Urinary bladder (tissue), 4 donors: ENCODE results near the gene SEMA3C. TPM values are rescaled to one million over a fixed set of nuclear protein-coding genes. Genes with fewer than 3 reads are reported as not detected.

Experiments
- DNase-seq: peaks from one replicate; pipeline ENCODE4 v3.0.0-alpha.2; 2015; ENCODE audit errors: extremely low spot score
- H3K27ac ChIP-seq: one replicate; pipeline ENCODE4 v1.5.1; 2013; ENCODE audit warnings: low read depth, mild to moderate bottlenecking, moderate library complexity
- H3K36me3 ChIP-seq: one replicate; pipeline ENCODE4 v1.6.1; 2013; ENCODE audit warnings: mild to moderate bottlenecking, moderate library complexity; ENCODE audit not compliant: insufficient read depth
- H3K4me1 ChIP-seq: one replicate; pipeline ENCODE4 v1.6.1; 2013; ENCODE audit warnings: mild to moderate bottlenecking, moderate library complexity; ENCODE audit not compliant: insufficient read depth
- H3K4me3 ChIP-seq: one replicate; pipeline ENCODE4 v1.5.1; 2013; ENCODE audit warnings: low read depth, low read length
- WGBS: extraction: QIAGEN DNeasy Blood & Tissue Kit; methylation state at CpG from one replicate; pipeline ENCODE4 v1.1.7; 2013; 5-methylcytosine and 5-hydroxymethylcytosine counted together
- polyA plus RNA-seq: library from polyadenylated mRNA; stranded (reverse); fragments of 200-250 nt; gene quantifications from one replicate; pipeline ENCODE4 v1.2.3, GENCODE V29; 2013
- total RNA-seq: library from RNA; depleted of rRNA; stranded (reverse); fragments of >200 nt; gene quantifications from one replicate; pipeline ENCODE4 v1.2.3, GENCODE V29; 2014
- donor health status: healthy with polysubstance abuse.
- donor health status: healthy.

Gene SEMA3C
- total and polyA plus RNA-seq, 2 donors = 62.3 to 570 TPM

DNA sequence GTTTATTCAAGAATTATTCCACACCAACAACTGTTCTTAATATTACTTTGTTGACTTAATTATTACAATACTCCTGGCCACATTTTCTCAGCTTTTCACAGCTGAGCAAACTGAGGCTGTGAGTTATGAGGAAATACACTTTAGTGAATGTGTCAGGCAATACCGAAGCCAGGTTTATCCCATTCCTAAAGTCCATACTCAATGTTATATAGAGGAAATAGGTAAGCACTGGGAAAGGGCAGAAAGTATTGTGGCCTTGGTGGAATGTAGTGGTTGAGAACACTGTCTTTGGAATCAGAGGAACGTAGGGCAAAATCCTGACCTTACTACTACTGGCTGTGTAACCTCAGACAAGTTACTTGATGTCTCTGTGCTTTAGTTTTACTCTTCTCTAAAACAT is 169.6 kb downstream of the SEMA3C start:
- H3K36me3 ChIP-seq = peaks cover 5% of the 10 kb centered on the region

DNA sequence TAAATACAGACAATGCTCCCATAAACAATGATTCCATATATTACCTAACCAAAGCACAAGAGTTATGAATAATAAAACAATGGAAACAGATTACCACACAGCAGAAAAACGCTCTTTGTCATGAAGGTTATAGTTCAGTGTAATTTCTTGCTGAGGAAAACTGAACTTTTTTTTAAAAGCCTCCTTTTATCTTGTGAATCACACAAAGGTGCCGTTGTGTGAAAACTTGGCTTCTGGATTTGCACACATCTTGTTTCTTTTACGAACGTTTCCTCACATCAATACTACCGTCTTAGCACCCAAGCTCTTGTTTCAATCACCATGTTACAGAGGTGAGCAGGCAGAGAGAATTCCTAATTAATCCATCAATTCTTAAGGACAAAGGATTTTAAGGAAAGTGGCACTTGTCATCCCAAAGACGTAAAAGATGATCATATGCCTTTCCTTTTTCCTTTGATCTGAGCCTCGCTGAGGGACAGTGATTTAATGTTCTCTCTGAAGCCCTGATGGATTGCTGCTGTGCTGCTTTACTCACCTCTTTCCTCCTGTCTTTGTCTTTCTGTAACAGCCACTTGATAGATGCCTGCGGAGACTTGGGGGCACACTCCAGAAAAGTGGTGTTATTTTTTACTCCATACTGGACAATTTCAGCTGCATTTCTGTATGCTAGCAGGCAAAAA is 170.3 kb downstream of the SEMA3C start:
- Histone ChIP-seq H3K4me1 (no peaks in the 10 kb centered on the region), H3K36me3 (peaks cover 5% of the 10 kb centered on the region), H3K4me3 (no peak overlapping the region), H3K27ac (no peak overlapping the region)
- no peak for DNase-seq
- 67% methylated on average over 8 of the region's 8 CpGs for whole genome bisulfite sequencing

More for the DNA sequence above, 169.6 kb downstream of the SEMA3C start:
- H3K4me3 ChIP-seq = no peak overlapping the region
- H3K27ac ChIP-seq = no peak overlapping the region
- 89% methylated on average over 2 of the region's 2 CpGs for WGBS
- no peak for DNase-seq
- H3K4me1 ChIP-seq = no peaks in the 10 kb centered on the region

DNA sequence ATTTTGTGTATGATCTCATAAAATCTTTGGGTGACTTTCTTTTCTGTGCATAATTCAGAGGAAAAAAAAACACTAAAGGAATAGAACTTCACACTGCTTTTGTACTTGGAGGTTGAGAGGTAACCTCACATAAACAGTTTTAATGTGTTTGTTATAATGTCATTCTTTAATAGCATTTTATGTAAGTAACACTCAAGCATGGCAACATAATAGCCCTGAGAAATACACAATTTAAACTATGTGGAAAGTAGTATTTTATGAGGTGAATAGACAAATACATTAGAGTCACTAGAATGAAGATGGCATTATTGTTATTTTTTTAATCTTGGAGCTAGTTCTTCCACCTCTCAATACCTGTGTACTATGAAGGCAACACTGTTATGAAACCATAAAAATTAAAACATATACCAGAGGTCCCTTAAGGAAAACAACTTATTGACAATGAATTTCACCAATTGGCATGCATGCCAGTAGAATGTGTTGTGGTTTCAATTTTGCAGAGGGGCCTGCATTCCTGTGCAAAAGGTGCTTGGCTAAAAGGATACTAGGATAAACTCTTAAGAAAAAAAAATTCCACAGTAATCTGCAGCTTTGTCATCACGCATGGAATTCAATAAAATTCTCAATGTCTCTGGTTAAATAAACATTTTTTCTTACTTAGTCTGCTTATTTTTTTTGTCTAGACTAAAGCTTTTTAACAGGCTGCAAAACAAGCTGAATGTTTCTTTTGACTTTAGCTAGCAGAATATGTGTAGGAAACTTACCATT is 177.9 kb downstream of the SEMA3C start:
- peaks cover 5% of the 10 kb centered on the region for H3K36me3 ChIP-seq
- no peak overlapping the region for H3K4me3 ChIP-seq
- no peak for DNase-seq
- no peaks in the 10 kb centered on the region for H3K4me1 ChIP-seq
- WGBS = 17% methylated on average over 1 of the region's 1 CpG
- H3K27ac ChIP-seq = no peak overlapping the region

DNA sequence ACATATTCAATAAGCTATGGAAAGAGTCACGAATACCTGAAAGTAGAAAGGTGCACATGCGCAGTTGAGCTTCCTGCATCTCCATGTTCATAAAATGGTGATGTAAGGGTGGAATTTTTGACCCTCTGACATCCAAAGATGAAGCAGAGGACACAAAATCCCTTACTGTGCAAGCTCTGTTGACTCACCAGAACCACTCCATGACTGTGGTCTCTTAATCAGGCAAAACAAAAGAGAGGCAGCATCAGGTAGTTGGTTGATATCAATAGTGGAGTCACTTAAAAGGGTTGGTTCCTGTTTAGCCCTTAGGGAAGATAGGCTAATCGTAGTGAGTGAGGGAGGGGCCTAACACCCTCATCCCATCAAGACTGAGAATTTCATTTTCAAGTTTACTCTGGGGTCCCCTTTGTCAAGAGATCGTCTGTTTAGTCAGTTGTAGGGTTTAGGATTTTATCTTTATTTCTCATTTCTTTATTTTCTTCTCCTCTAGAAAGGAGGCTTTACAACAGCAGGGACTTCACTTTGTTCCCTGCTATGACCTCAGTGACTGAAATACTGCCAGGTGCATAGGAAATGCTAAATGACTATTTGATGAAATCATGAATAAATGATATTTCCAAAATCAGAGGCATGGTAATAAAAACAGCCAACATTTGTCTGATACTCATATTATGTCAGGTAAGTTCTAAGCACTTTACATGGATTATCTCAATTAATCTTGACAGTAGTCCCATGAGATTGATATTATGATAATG is 182.3 kb downstream of the SEMA3C start:
- Histone ChIP-seq H3K36me3 (no peaks in the 10 kb centered on the region), H3K4me3 (no peak overlapping the region), H3K27ac (no peak overlapping the region), H3K4me1 (no peaks in the 10 kb centered on the region)
- no peak for DNase-seq
- 90% methylated on average over 4 of the region's 4 CpGs for WGBS

DNA sequence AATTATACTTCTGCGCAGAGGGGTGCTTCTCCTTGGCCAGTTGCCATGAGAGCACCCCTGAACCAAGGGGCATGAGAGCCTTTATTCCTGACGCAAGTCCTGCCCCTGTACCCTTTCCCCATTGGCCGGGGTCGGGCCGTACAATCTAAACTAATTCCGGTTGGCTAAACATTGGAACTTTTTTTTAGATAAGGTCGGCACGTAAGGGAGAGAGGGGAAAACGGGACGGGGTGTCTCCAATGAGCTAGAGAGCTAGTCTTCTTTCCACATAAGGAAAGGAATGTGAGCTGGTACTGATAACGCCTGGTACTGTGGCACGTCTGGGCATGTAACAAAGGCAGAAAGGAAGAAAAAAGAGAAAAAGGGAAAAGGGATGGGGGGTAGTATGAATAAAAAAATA is 183.5 kb downstream of the SEMA3C start:
- no peak overlapping the region for H3K27ac ChIP-seq
- no peak overlapping the region for H3K4me3 ChIP-seq
- no peaks in the 10 kb centered on the region for H3K36me3 ChIP-seq
- DNase-seq = no peak
- 93% methylated on average over 12 of the region's 12 CpGs for WGBS
- H3K4me1 ChIP-seq = no peaks in the 10 kb centered on the region

DNA sequence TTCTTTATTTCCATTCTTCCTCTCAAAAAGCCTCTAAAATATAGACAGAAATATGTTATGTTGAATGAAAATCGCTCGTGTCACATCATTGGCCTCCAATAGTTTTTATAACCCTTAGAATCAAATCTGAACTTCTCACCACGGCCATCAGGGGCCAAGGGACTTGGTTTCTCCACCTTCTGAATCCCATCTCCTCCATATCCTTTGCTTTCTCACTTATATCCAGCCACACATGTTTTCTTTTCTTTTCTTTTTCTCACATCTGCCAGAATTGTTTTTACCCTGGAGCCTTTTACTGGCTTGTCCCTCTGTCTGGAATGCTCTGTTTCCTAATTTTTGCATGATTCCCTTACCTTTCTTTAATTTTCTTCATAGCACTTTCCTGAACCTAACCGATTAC is 184.8 kb downstream of the SEMA3C start:
- no peak overlapping the region for H3K27ac ChIP-seq
- no peak overlapping the region for H3K4me3 ChIP-seq
- no peaks in the 10 kb centered on the region for H3K36me3 ChIP-seq
- no peak for DNase-seq
- WGBS = 93% methylated on average over 4 of the region's 4 CpGs
- no peaks in the 10 kb centered on the region for H3K4me1 ChIP-seq

DNA sequence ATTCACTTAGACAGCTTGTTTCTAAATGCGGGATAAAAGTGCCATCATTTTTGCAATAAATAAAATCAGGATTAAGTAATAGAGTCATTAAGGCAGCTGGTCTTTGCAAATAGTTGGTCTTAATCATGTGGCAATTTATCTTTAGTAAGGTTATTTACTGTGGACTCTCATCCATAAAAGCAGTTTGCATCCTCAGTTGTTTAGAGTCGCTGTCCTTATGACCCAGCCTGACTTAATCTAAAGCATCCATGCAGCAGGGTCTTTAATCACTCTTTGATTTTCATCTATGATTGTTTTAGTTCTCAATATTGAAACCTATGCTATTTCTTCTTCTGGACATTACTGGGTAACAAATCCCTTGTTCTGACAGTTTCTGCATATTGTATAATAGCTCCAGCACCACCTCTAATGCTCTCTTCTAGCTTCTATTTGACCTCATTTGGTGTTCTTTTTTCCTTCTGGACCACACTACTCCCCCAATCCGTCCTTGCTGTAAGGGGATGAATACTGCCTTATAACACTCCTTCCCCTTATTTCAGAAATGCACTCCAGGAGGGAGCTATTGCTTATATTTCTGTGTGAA is 185.4 kb downstream of the SEMA3C start:
- DNase-seq = no peak
- WGBS = 53% methylated on average over 3 of the region's 3 CpGs
- no peak overlapping the region for H3K4me3 ChIP-seq
- H3K27ac ChIP-seq = no peak overlapping the region
- H3K36me3 ChIP-seq = no peaks in the 10 kb centered on the region
- H3K4me1 ChIP-seq = no peaks in the 10 kb centered on the region

DNA sequence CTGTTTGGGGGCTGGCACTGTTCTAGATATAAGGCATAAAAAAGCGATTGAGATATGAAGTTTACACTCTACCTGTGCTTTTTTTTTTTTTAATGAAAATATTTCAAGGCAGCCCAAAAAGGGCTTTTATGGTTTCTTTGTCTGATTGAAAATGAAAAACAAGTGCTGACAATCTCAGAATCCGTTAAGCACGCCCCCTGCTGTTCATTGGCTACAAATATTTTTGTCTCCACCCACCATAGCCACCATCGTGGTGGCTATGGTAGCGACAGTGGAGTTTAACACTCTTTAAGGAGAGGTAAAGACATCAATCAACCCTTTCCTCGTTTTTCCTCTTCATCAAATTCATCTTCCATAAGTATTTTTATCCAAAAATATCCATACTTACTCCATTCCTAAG is 186.2 kb downstream of the SEMA3C start:
- Histone ChIP-seq H3K27ac (no peak overlapping the region), H3K4me1 (no peaks in the 10 kb centered on the region), H3K4me3 (no peak overlapping the region), H3K36me3 (no peaks in the 10 kb centered on the region)
- DNase-seq = no peak
- WGBS = 76% methylated on average over 6 of the region's 6 CpGs

DNA sequence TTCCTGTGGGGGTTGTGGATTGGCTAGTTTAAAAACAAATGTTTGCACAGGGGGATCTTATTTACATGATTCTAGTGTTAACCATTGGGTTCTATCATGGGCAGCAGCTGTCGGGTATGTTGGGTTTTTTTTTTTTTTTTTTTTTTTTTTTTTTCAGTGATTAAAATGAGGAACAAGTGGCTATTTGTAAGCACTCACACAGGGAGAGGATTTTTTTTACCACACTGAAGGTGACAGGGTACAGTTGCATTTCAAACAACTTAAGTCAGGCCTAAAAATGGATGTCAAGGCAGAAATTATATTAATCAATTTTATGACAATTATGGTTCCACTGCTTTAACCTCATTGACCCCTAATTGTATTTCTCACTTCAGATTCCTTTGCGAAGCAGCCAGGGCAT is 187.6 kb downstream of the SEMA3C start:
- H3K27ac ChIP-seq = no peak overlapping the region
- no peak for DNase-seq

DNA sequence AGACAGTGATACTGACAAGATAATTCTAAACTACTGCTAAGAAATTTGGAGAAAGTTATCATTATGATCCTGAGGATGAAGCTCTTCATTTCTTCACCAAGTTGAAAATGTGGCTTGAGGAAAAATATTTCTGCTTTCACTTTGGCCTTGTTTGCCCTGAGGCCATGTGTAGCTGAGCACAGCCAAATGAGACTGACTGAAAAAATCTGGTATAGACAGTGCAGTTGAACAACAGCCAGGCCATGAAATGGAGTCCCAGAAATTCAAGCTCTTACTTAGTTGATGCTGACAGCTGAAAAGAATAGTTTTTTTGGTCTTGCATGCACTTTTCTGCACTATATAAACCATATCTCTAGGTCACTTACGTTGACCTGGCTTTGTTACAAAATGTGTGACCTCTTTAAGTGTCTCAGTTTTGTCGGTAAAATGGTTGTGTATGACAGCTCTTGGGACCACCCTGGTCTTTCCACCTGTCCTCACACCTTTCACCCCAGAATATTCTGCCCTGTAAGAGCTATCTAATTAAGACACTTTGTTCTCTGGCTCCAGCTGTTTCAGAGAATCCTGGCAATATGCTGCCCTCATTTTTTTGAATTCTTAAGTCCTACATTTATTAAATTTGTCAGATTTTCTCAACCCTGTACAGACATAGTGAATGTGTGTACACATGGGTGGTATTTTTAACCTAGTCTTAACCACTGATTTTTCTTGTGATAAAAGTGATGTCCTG is 189.1 kb downstream of the SEMA3C start:
- Histone ChIP-seq H3K36me3 (no peaks in the 10 kb centered on the region), H3K27ac (no peak overlapping the region), H3K4me1 (no peaks in the 10 kb centered on the region), H3K4me3 (no peak overlapping the region)
- WGBS = 57% methylated on average over 2 of the region's 2 CpGs
- DNase-seq = no peak

More for the DNA sequence above, 187.6 kb downstream of the SEMA3C start:
- Histone ChIP-seq H3K36me3 (no peaks in the 10 kb centered on the region), H3K4me1 (no peaks in the 10 kb centered on the region), H3K4me3 (no peak overlapping the region)
- 88% methylated on average over 2 of the region's 2 CpGs for WGBS

DNA sequence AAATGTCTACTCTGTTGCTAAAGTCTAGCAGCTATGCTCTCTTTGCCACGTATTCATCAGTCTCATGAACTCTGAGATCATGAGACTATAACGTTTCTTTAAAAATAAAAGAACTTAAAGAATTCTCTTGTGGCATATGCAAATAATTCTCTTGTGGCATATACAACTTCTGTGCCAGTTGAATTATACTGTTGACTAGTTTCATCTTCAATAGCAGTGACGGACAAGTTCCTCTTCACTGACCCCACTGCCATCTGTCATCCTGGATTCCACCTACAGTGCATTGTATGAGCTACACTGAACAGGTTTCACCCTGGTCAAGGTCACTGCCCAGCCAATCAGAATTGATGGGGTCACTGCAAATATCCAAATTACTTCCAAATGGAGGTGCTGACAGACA is 192.2 kb downstream of the SEMA3C start:
- WGBS = 85% methylated on average over 3 of the region's 3 CpGs
- no peak for DNase-seq
- H3K4me3 ChIP-seq = no peak overlapping the region
- no peaks in the 10 kb centered on the region for H3K36me3 ChIP-seq
- H3K27ac ChIP-seq = no peak overlapping the region
- no peaks in the 10 kb centered on the region for H3K4me1 ChIP-seq

DNA sequence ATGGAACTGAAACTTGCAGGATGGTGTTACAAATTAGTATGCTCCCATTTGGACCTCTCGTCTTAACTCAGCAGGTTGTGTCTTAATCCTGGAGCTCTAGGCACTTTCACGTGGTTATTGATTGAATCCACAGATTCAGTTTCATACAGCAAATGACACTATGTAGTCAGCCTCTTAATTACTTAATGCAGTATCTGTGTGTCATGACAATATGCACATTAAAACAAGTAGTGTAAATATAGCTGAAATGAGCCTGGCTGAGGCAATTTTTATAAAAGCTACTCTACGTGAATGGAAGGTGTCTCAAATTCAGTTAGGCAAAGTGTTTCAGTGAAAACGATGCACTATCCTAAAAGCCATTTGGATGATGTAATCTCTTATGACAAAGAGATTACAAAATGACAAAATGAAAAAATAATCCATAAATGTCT is 193.7 kb downstream of the SEMA3C start:
- no peaks in the 10 kb centered on the region for H3K4me1 ChIP-seq
- no peak overlapping the region for H3K27ac ChIP-seq
- WGBS = 78% methylated on average over 4 of the region's 4 CpGs

DNA sequence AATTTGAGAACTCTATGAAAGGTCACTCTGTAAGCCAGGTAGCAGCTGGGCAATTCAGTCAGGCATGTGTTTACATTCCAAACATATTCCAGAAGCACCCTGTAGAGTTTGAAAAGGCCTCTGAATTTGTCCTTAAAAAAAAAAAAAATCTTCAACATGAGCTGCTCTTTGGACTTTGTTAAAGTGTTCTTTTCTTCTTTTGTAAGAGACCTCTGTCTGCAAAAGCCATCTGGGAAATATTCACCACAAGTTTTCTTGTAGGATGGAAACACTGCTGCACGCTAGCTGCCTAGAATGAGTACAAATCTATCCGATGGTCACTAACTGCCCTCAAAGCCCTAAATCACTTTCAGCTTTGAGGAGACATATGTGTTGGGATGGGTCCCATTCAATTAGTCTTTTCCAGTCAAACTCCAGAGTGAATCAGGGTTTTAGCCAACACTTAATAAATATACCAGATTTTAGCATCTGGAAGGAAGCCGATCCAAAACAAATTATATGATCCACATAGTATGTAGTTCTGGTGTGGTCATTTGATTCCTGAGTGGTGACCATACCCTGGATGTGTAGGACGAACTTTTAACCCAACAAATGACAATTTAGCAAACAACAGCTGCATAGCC is 194.5 kb downstream of the SEMA3C start:
- DNase-seq = peak; percentile 65
- H3K4me3 ChIP-seq = no peak overlapping the region
- H3K36me3 ChIP-seq = no peaks in the 10 kb centered on the region
- no peaks in the 10 kb centered on the region for H3K4me1 ChIP-seq
- 40% methylated on average over 4 of the region's 4 CpGs for WGBS
- H3K27ac ChIP-seq = no peak overlapping the region

More for the DNA sequence above, 193.7 kb downstream of the SEMA3C start:
- Histone ChIP-seq H3K4me3 (no peak overlapping the region), H3K36me3 (no peaks in the 10 kb centered on the region)
- no peak for DNase-seq
